Progenitor cell of endocrine pancreas (in vitro differentiated cells): ENCODE results near the gene KNOP1. TPM values are rescaled to one million over a fixed set of nuclear protein-coding genes. Genes with fewer than 3 reads are reported as not detected.

Source experiments
- DNase-seq: peaks from one replicate; pipeline ENCODE4 v3.0.0; 2021; ENCODE audit warnings: low spot score; ENCODE audit not compliant: unreplicated experiment
- H3K27ac Mint-ChIP-seq: 2 replicates; pipeline ENCODE4 v1.8.0; 2021; ENCODE audit warnings: mild to moderate bottlenecking, moderate library complexity, mixed read lengths
- H3K27me3 Mint-ChIP-seq: 2 replicates; pipeline ENCODE4 v1.8.0; 2021; ENCODE audit warnings: mixed read lengths
- H3K36me3 Mint-ChIP-seq: 2 replicates; pipeline ENCODE4 v1.8.0; 2022; ENCODE audit warnings: mixed read lengths; ENCODE audit not compliant: insufficient read depth
- H3K4me1 Mint-ChIP-seq: 2 replicates; pipeline ENCODE4 v1.8.0; 2021; ENCODE audit warnings: low read depth, mixed read lengths
- H3K4me3 Mint-ChIP-seq: 2 replicates; pipeline ENCODE4 v1.8.0; 2021; ENCODE audit warnings: low read depth, mild to moderate bottlenecking, moderate library complexity, mixed read lengths
- H3K9me3 Mint-ChIP-seq: 2 replicates; pipeline ENCODE4 v1.8.0; 2021; ENCODE audit warnings: low read depth, mixed read lengths
- CTCF ChIP-seq: fragments of 200-600 bp; sonication (generic); IDR thresholded peaks from one replicate; pipeline ENCODE4 v1.5.0; 2021; ENCODE audit warnings: antibody characterized with exemption, mild to moderate bottlenecking; ENCODE audit not compliant: unreplicated experiment
- total RNA-seq: library from RNA; stranded (reverse); gene quantifications from 2 replicates; pipeline ENCODE4 v1.2.1, GENCODE V29; 2021

The KNOP1 gene
- total RNA-seq, 1 donor from 2014 or later, result 58.1 TPM

GRCh38 chr16:19737306-19738038, 19.4 kb upstream of the KNOP1 start:
- TF ChIP-seq CTCF, result no peak
- H3K27me3 Mint-ChIP-seq, result no peaks in the 10 kb centered on the region
- no peak for DNase-seq
- no peaks in the 10 kb centered on the region for H3K4me1 Mint-ChIP-seq
- H3K9me3 Mint-ChIP-seq, result no peaks in the 10 kb centered on the region
- H3K27ac Mint-ChIP-seq, result no peak overlapping the region
- H3K4me3 Mint-ChIP-seq, result no peak overlapping the region
- H3K36me3 Mint-ChIP-seq, result peaks cover 29% of the 10 kb centered on the region

- Mint-ChIP-seq H3K36me3 (peaks cover 36% of the 10 kb centered on the region), H3K4me3 (no peak overlapping the region), H3K4me1 (no peaks in the 10 kb centered on the region), H3K9me3 (no peaks in the 10 kb centered on the region), H3K27ac (no peak overlapping the region), H3K27me3 (no peaks in the 10 kb centered on the region)
- no peak for TF ChIP-seq CTCF
- no peak for DNase-seq
Observed at GRCh38 chr16:19735074-19735867, 17.2 kb upstream of the KNOP1 start.

DNA sequence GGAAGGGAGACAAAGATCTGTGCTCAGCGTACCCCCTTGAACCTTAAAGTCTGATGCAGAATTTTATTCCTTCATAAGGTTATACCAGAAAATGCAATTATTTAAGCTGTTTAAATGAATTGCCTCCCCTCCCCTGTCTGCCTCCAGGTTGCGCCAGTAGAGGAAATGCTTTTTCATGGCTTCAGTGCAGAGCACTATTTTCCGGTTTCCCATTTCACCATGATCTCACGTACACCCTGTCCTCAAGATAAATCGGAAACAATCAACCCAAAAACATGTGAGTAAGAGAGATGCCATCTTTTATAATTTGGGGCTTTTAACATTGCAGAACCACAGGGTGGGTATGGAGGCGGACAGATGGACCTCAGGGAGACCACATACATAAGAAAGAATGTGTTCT, 15.5 kb upstream of the KNOP1 start:
- DNase-seq, result no peak

GRCh38 chr16:19728636-19728965, 10.6 kb upstream of the KNOP1 start:
- Mint-ChIP-seq H3K36me3 (peaks cover 14% of the 10 kb centered on the region), H3K4me3 (no peak overlapping the region), H3K27ac (no peak overlapping the region), H3K9me3 (no peaks in the 10 kb centered on the region), H3K4me1 (no peaks in the 10 kb centered on the region), H3K27me3 (no peaks in the 10 kb centered on the region)
- no peak for DNase-seq
- TF ChIP-seq CTCF, result no peak

More for the DNA sequence above, 15.5 kb upstream of the KNOP1 start:
- Mint-ChIP-seq H3K27ac (no peak overlapping the region), H3K9me3 (no peaks in the 10 kb centered on the region), H3K4me1 (no peaks in the 10 kb centered on the region), H3K4me3 (no peak overlapping the region), H3K36me3 (peaks cover 32% of the 10 kb centered on the region), H3K27me3 (no peaks in the 10 kb centered on the region)
- no peak for TF ChIP-seq CTCF

GRCh38 chr16:19722981-19723380, 5.0 kb upstream of the KNOP1 start:
- no peak for TF ChIP-seq CTCF
- Mint-ChIP-seq H3K36me3 (peaks cover 3% of the 10 kb centered on the region), H3K4me1 (peaks cover 35% of the 10 kb centered on the region), H3K27me3 (no peaks in the 10 kb centered on the region), H3K4me3 (no peak overlapping the region), H3K9me3 (no peaks in the 10 kb centered on the region), H3K27ac (no peak overlapping the region)
- DNase-seq, result no peak
